Femur (tissue), 1 donor: Measurements from ENCODE around the gene PLXNA2.

ENCODE experiments used
- DNase-seq: peaks from one replicate; pipeline ENCODE4 v3.0.0-alpha.2; 2017

Gene PLXNA2

GRCh38 chr1:208108646-208109330 lies 135.4 kb downstream of the PLXNA2 start:
- DNase-seq: peak; percentile 34

DNA sequence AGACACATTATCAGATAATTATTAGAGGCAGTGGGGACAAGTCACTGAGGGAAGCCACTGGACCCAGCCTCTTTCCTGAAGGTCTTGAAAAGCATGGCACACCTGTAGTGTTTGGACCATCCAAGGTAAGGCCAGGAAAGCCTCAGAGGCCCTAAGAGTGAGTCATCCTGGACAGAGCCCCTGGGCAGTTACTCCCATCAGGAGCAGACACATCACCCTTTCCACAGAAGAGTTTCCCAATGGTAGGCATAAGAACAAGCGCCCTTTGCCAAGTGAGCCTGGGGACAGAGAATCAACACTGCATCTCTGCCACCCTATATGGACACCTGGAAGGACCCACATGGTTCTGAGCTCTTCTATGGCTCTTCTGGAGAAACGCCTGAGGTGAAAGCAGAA lies 136.0 kb downstream of the PLXNA2 start:
- no peak for DNase-seq

DNA sequence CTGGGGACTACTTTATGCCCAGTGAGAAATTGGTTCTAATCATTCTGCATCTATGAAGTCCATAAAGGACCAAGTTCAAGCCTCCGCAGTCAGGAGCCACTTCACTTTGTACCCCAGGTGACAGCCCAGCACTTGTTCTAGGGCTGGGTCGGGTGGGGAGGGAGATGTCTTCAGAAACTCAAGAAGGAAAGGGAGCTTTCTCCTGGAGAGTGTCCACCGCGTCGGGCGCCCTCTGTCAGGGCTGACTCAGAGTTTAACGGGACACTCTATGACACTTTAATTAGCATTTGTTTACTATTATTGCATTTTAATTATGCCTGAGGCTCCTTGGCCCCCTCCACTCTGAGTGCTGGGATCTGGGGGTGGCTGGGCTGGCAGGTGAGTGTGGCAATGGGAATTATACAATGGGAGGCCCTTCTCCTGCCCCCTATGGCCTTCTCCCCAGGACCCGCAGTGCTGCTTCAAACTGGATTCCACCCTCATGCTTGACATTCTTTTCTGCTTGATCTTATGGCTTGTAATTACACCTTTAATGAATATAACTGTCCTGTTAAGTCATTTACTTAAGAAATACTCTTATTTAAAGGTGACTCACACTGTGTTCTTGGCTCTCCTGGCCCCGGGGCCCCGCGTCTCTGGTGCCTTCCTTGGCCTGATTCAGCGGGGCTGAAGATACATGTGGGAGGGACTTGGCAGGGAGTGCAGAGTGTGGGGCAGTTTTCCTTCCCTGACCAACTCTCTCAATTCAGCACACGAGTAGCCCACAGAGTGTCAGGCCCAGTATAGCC lies 136.6 kb downstream of the PLXNA2 start:
- DNase-seq: peak; percentile 12

- DNase-seq: no peak
Measured at GRCh38 chr1:208106218-208106617, 138.0 kb downstream of the PLXNA2 start.

DNA sequence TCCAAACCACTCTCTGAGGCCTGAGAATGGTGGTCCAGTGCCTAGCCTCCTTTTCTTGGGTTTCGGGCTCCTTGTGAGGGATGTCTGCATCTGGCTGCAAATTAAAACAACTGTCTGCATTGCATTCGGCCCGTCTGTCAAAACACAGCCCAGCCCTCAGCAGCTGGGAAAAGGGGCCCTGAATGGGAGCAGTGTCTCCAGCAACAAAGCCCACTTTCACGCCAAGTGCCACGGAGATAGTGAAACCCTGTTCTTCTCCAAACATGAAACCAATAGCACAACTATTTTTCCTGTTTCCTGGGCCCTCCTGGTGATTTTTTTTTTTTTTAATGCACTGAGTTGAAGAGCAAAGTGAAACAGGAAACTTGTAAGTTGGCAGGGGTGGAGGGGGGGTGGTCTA lies 138.4 kb downstream of the PLXNA2 start:
- peak; percentile 74 for DNase-seq

GRCh38 chr1:208103597-208104513 lies 140.3 kb downstream of the PLXNA2 start:
- DNase-seq: no peak

GRCh38 chr1:208101661-208102431 lies 142.3 kb downstream of the PLXNA2 start:
- peak; percentile 87 for DNase-seq

DNA sequence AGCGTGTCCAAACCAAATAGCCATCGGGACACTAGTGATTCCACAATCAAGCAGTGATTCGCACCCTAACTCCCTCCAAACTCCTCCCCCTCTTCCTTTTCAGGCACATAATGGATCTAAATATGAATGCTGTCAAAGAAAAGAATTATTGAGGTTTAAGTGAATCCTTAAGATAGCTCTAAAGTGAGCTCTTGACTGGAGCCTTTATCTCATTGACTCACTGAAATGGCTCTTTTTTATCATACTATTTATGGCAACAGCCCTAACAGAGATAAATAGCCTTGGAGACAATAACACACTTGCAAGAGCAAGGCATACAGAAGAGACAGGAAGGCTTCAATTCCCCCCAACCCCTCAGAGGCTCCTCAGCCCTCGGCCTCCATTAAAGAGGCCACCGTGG lies 143.3 kb downstream of the PLXNA2 start:
- no peak for DNase-seq

DNA sequence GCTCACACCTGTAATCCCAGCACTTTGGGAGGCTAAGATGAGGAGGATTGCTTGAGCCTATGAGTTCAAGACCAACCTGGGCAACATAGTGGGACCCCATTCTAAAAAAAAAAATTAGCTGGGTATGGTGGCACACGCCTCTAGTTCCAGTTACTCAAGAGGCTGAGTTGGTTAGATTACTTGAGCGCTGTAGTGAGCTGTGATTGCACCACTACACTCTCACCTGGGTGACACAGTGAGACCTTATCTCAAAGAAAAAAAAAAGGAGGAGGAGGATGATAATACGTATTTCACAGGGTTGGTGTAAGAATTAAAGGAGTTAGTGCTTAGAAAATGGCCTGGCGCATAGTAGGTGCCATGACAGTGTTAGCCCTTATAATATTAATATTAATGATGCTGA lies 144.1 kb downstream of the PLXNA2 start:
- DNase-seq: no peak

- no peak for DNase-seq
Measured at GRCh38 chr1:208098773-208099172, 145.4 kb downstream of the PLXNA2 start.

GRCh38 chr1:208093754-208094719 lies 150.1 kb downstream of the PLXNA2 start:
- DNase-seq: peak; percentile 72

GRCh38 chr1:208093046-208093445 lies 151.1 kb downstream of the PLXNA2 start:
- no peak for DNase-seq

GRCh38 chr1:208090388-208091301 lies 153.5 kb downstream of the PLXNA2 start:
- DNase-seq: peak; percentile 58

- peak; percentile 43 for DNase-seq
Measured at GRCh38 chr1:208089761-208090370, 154.3 kb downstream of the PLXNA2 start.

GRCh38 chr1:208089149-208089548 lies 155.0 kb downstream of the PLXNA2 start:
- DNase-seq: peak; percentile 79

GRCh38 chr1:208088319-208088718 lies 155.9 kb downstream of the PLXNA2 start:
- DNase-seq: no peak

DNA sequence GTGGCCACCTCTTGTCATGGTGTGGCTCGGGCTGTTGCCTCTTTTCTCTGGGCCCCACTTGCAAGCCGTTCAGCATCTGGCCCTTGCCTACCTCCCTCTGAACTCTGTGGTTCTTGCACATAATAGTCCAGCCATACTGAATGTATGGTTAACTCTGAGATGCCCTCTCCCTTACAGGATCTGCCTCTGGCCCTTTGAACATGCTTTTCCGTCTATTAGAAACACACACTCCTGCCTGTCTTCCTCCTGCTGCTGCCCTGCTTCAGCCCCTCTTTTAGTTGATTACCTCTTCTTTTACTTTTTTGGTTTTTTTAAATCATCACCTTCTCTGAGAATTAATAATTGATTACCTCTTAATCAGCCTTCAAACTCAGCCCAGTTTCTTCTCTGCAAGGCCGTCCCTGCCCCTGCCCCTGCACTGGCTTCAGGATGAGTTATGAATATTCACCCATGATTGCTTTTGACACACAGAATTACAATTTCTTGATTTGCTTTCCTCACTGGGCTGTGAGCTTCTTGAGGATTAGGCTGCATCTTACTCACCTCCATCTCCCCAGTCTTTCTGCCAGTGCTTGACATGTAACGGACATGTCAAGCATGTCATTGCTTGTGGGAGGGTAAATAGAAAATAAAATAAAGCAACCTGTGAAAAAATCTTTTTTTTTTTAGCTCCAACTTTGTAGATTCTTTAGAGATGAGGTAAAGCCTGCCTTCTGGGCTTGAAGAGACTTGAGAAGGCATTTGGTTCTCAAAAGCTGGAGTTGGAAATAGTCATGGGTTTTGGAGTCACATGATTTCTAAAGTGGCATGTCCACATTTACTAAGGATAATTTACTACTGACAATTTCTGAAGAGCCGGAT lies 158.3 kb downstream of the PLXNA2 start:
- no peak for DNase-seq

- no peak for DNase-seq
Measured at GRCh38 chr1:208084764-208085163, 159.4 kb downstream of the PLXNA2 start.

DNA sequence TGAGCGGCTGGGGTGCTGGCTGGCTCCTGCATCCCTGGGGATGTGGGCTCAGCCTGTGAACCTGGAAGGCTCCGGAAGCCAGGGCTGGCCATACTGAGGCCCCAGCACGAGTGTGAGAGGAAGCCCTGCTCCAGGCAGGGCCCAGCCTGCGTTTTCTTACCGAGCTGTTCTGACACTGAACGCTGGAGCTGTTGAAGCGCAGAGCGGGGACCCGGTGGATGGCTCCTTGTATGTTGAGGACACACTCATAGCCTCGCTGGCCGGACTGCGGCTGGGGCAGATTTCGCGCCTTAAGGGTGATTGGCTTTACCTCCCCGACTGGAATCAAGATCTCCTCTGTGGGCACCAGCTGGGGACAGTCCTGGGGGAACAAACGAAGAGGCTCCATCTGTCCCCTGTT lies 160.0 kb downstream of the PLXNA2 start:
- no peak for DNase-seq
